Activated effector memory CD4-positive, alpha-beta T cell treated with anti-CD3 and anti-CD28 coated beads, Interleukin-2, amount 50 U/mL, for 16 hours (primary cell): ENCODE measurements around the gene TRIM46.
"Not testable (repeated sequence)": the region's sequence is repeated elsewhere in the genome, so short reads cannot be mapped to it uniquely, and the experiment has no call there.

Experiments used
- DNase-seq: peaks from one replicate; pipeline ENCODE4 v3.0.0-alpha.2; 2020

Gene TRIM46

GRCh38 chr1:155139895-155140629, 33.6 kb upstream of the TRIM46 start, which contains the start of gene DPM3:
Gene DPM3 (minus strand): TSS chr1:155140531. CDS start chr1:155140240, 291 bp downstream.
- DNase-seq, result peak; percentile 96

- DNase-seq, result no peak
Observed at GRCh38 chr1:155140630-155140953, 33.1 kb upstream of the TRIM46 start.

- no peak for DNase-seq
Observed at GRCh38 chr1:155141749-155142148, 31.9 kb upstream of the TRIM46 start.

GRCh38 chr1:155145491-155145890, 28.2 kb upstream of the TRIM46 start:
- no peak for DNase-seq

GRCh38 chr1:155155996-155156643, 17.5 kb upstream of the TRIM46 start:
- DNase-seq, result not testable (repeated sequence)

GRCh38 chr1:155158991-155159390, 14.7 kb upstream of the TRIM46 start:
- no peak for DNase-seq

- no peak for DNase-seq
Observed at GRCh38 chr1:155160128-155160527, 13.5 kb upstream of the TRIM46 start.

GRCh38 chr1:155162631-155163030, 11.0 kb upstream of the TRIM46 start:
- DNase-seq, result not testable (repeated sequence)

- DNase-seq, result not testable (repeated sequence)
Observed at GRCh38 chr1:155163785-155164184, 9.9 kb upstream of the TRIM46 start.

- DNase-seq, result peak; percentile 36
Observed at GRCh38 chr1:155164625-155165024, 9.0 kb upstream of the TRIM46 start.

GRCh38 chr1:155166051-155166470, 7.6 kb upstream of the TRIM46 start:
- DNase-seq, result peak; percentile 49

GRCh38 chr1:155166471-155167165, 7.0 kb upstream of the TRIM46 start:
- DNase-seq, result peak; percentile 28

GRCh38 chr1:155167166-155168104, 6.2 kb upstream of the TRIM46 start:
- peak; percentile 95 for DNase-seq

- DNase-seq, result not testable (repeated sequence)
Observed at GRCh38 chr1:155168105-155168445, 5.6 kb upstream of the TRIM46 start.

GRCh38 chr1:155168456-155169210, 5.0 kb upstream of the TRIM46 start:
- peak; percentile 33 for DNase-seq

GRCh38 chr1:155169541-155169940, 4.1 kb upstream of the TRIM46 start:
- no peak for DNase-seq

- DNase-seq, result peak; percentile 9
Observed at GRCh38 chr1:155170101-155170785, 3.4 kb upstream of the TRIM46 start.

GRCh38 chr1:155170806-155171205, 2.8 kb upstream of the TRIM46 start:
- DNase-seq, result peak; percentile 3

- DNase-seq, result peak; percentile 43
Observed at GRCh38 chr1:155171836-155172731, 1.6 kb upstream of the TRIM46 start.
